OCI-LY7 (cell line): ENCODE data around the gene TNFRSF11A.

Source experiments
- CTCF ChIP-seq: fragments of 200-600 bp; sonication (generic); conservative IDR thresholded peaks from 2 replicates; pipeline ENCODE4 v1.5.1; 2014; ENCODE audit warnings: mild to moderate bottlenecking, antibody characterized with exemption, low read length, moderate library complexity, mixed read lengths
- EZH2phosphoT487 ChIP-seq: fragments of 200-600 bp; sonication (generic); IDR thresholded peaks from 2 replicates; pipeline ENCODE4 v1.6.1; 2018; ENCODE audit warnings: low read depth, borderline replicate concordance, mild to moderate bottlenecking, mixed run types, antibody characterized with exemption, low read length, moderate library complexity, mixed read lengths

DNA sequence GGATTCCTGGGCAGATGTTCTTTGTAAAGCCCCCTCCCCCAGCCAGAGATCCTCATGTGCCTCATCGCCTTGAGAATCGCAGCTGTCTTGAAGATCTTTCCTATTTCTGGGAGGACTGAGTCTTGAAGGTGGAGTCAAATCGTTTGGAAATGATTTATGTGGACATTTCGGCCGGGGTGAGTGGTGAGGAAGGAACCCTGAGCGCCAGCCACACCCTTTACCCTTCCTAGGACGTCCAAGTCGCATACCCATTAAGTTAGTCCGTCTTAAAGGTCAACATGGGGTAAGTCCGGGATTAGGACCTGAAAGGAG is 112.9 kb downstream of the TNFRSF11A start:
- TF ChIP-seq CTCF (no peak), EZH2phosphoT487 (no peak)
